Measurements from ENCODE around the gene IL17D.

The IL17D gene

GRCh38 chr13:20754009-20754408 is 50.5 kb downstream of the IL17D start:
- no peak overlapping the region for H3K27ac ChIP-seq (ENCODE audit: low read depth, low read length)
- no peaks in the 10 kb centered on the region for H3F3A ChIP-seq (ENCODE audit: insufficient read depth)
- no peaks in the 10 kb centered on the region for H3K27me3 ChIP-seq (ENCODE audit: low read length)
- H4K20me1 ChIP-seq (ENCODE audit: low read depth, low read length): no peaks in the 10 kb centered on the region
- H3K4me3 ChIP-seq (ENCODE audit: insufficient read depth, low read length, poor library complexity, severe bottlenecking): no peak overlapping the region
- H3K4me2 ChIP-seq (ENCODE audit: low read depth, low read length, poor library complexity, severe bottlenecking): no peak overlapping the region
- H3K9ac ChIP-seq (ENCODE audit: low read length): no peak overlapping the region
- H2AFZ ChIP-seq (ENCODE audit: low read depth, low read length, severe bottlenecking): no peak overlapping the region
- no peaks in the 10 kb centered on the region for H3K79me2 ChIP-seq (ENCODE audit: insufficient read depth, low read length)
- TF ChIP-seq EZH2phosphoT487 (conservative IDR thresholded peaks at IDR 0.05; ENCODE audit: low read length): no peak
- TF ChIP-seq CTCF (IDR thresholded peaks at IDR 0.05; ENCODE audit: insufficient read depth, low read length, poor library complexity, severe bottlenecking): no peak
- no peaks in the 10 kb centered on the region for H3K9me2 ChIP-seq (replicated peaks; ENCODE audit: insufficient read depth, low read length)
- H3K9me3 ChIP-seq (ENCODE audit: insufficient read depth, low read length): peaks cover 24% of the 10 kb centered on the region; the same call in 1 of the 2 replicates
- H3K36me3 ChIP-seq (ENCODE audit: low read length): peaks cover 7% of the 10 kb centered on the region; the same call in 1 of the 2 replicates

DNA sequence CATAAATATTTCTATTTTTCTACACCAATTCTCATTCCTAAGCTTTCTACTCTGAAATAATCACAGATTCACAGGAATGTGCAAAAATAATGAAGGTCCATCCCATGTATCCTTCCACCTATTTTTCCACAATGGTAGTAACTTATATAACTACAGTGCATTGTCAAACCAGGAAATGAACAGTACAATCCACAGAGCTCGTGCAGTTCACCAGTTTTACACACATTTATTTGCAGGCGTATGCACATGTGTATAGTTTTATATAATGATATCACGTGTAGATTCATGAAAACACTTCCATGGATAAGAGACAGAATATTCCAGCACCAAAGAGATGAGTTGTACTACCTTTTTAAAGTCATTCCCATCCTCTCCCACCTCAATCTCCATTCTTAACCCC is 57.4 kb downstream of the IL17D start:
- Histone ChIP-seq H3K27ac (ENCODE audit: low read depth, low read length) (no peak overlapping the region), H3F3A (ENCODE audit: insufficient read depth) (no peaks in the 10 kb centered on the region), H3K9ac (ENCODE audit: low read length) (no peak overlapping the region), H2AFZ (ENCODE audit: low read depth, low read length, severe bottlenecking) (no peak overlapping the region), H3K27me3 (ENCODE audit: low read length) (no peaks in the 10 kb centered on the region), H3K4me3 (ENCODE audit: insufficient read depth, low read length, poor library complexity, severe bottlenecking) (no peak overlapping the region), H3K4me2 (ENCODE audit: low read depth, low read length, poor library complexity, severe bottlenecking) (no peak overlapping the region), H3K9me3 (ENCODE audit: insufficient read depth, low read length) (no peaks in the 10 kb centered on the region), H3K9me2 (replicated peaks; ENCODE audit: insufficient read depth, low read length) (no peaks in the 10 kb centered on the region), H3K36me3 (ENCODE audit: low read length) (no peaks in the 10 kb centered on the region), H4K20me1 (ENCODE audit: low read depth, low read length) (no peaks in the 10 kb centered on the region), H3K79me2 (ENCODE audit: insufficient read depth, low read length) (no peaks in the 10 kb centered on the region)
- TF ChIP-seq EZH2phosphoT487 (conservative IDR thresholded peaks at IDR 0.05; ENCODE audit: low read length) (no peak), CTCF (IDR thresholded peaks at IDR 0.05; ENCODE audit: insufficient read depth, low read length, poor library complexity, severe bottlenecking) (no peak)

DNA sequence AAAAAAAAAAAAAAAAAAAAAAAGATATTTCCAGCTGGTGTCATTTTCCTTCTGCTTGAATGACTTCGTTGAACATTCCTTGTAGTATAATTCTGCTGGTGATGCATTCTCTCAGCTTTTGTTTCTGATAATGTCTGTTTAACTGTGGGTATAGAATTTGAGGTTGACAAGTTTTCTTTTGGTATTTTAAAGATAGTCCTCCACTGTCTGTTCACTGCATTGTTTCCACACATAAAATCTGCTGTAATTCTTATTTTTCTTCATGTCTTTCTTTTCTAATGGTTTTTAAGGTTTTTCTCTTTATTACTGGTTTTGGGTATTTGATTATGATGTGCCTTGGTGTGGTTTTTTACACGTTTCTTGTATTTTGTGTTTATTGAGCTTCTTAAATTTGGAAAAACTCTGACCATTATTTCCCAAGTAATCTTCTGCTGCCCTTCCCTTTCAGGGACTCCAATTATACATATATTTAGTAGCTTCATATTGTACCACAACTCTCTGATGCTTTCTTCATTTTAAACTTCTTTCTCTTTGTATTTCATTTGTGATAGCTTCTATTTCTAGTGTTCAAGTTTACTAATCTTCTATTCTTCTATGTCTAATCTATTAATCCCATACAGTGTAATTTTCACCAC is 63.9 kb downstream of the IL17D start:
- H3K9me2 ChIP-seq (replicated peaks; ENCODE audit: insufficient read depth, low read length): no peaks in the 10 kb centered on the region
- no peak for TF ChIP-seq EZH2phosphoT487 (conservative IDR thresholded peaks at IDR 0.05; ENCODE audit: low read length)
- TF ChIP-seq CTCF (IDR thresholded peaks at IDR 0.05; ENCODE audit: insufficient read depth, low read length, poor library complexity, severe bottlenecking): no peak
- H3K9me3 ChIP-seq (ENCODE audit: insufficient read depth, low read length): no peaks in the 10 kb centered on the region

More for the DNA sequence above, 63.9 kb downstream of the IL17D start:
- Histone ChIP-seq H3K79me2 (ENCODE audit: insufficient read depth, low read length) (peaks cover 4% of the 10 kb centered on the region), H2AFZ (ENCODE audit: low read depth, low read length, severe bottlenecking) (no peak overlapping the region), H3K27ac (ENCODE audit: low read depth, low read length) (no peak overlapping the region), H3K9ac (ENCODE audit: low read length) (no peak overlapping the region), H4K20me1 (ENCODE audit: low read depth, low read length) (no peaks in the 10 kb centered on the region), H3K4me2 (ENCODE audit: low read depth, low read length, poor library complexity, severe bottlenecking) (no peak overlapping the region), H3K27me3 (ENCODE audit: low read length) (no peaks in the 10 kb centered on the region), H3K4me3 (ENCODE audit: insufficient read depth, low read length, poor library complexity, severe bottlenecking) (no peak overlapping the region), H3F3A (ENCODE audit: insufficient read depth) (no peaks in the 10 kb centered on the region), H3K36me3 (ENCODE audit: low read length) (0 out of 2 replicates have a peak, but pooled peaks cover 5% of the 10 kb centered on the region)

Measured in SU-DHL-6 (cell line).